Measurements from ENCODE around the gene SHC2. TPM values are rescaled to one million over a fixed set of nuclear protein-coding genes. Genes with fewer than 3 reads are reported as not detected.

Gene SHC2
- total and polyA plus RNA-seq, 2 donors from 2014 or later: 10.7 to 24.4 TPM

DNA sequence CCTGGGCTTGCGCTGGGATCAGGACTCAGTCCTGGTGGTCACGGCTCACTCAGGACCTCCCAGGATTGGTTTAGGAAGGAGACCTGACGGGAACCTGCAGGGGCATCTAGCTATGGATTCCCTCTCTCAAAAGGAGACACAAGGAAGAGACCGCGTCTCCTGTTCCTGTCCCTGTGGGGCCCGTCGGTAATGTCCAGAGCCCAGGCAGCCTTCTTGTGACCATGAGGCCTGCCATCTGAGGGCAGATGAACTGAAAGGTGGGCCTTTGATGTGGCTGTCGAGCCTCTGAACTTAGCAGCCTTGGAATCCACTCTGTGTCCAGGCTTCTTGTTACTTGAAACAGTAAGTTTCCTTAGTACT, 84.7 kb downstream of the SHC2 start:
- intact Hi-C loops (cut with DNase I): no loop called here
- FAIRE-seq: no peak
- H3K27ac ChIP-seq (ENCODE audit: low read depth in 2 of 2, low read length in 2 of 2): no peak overlapping the region

GRCh38 chr19:375395-376110, 85.3 kb downstream of the SHC2 start:
- TF ChIP-seq, protein P1, sequence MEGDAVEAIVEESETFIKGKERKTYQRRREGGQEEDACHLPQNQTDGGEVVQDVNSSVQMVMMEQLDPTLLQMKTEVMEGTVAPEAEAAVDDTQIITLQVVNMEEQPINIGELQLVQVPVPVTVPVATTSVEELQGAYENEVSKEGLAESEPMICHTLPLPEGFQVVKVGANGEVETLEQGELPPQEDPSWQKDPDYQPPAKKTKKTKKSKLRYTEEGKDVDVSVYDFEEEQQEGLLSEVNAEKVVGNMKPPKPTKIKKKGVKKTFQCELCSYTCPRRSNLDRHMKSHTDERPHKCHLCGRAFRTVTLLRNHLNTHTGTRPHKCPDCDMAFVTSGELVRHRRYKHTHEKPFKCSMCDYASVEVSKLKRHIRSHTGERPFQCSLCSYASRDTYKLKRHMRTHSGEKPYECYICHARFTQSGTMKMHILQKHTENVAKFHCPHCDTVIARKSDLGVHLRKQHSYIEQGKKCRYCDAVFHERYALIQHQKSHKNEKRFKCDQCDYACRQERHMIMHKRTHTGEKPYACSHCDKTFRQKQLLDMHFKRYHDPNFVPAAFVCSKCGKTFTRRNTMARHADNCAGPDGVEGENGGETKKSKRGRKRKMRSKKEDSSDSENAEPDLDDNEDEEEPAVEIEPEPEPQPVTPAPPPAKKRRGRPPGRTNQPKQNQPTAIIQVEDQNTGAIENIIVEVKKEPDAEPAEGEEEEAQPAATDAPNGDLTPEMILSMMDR (IDR thresholded peaks at IDR 0.05; ENCODE audit: borderline replicate concordance, extremely low read depth, insufficient read depth): no peak
- no peak overlapping the region for H3K9ac ChIP-seq (ENCODE audit: low read length in 3 of 3)

More for the DNA sequence above, 84.7 kb downstream of the SHC2 start:
- H3K27me3 ChIP-seq (ENCODE audit: control insufficient read depth, insufficient read depth, low read length): no peaks in the 10 kb centered on the region
- no peaks in the 10 kb centered on the region for H3K9me3 ChIP-seq (ENCODE audit: control insufficient read depth in 2 of 3, insufficient read depth in 1 of 3, low read length in 3 of 3)
- H3K4me3 ChIP-seq (ENCODE audit: low read length in 3 of 3): no peak overlapping the region
- no peak for DNase-seq
- no peaks in the 10 kb centered on the region for H3K36me3 ChIP-seq (ENCODE audit: control insufficient read depth in 2 of 3, insufficient read depth in 3 of 3, low read length in 3 of 3)
- no peak overlapping the region for H3K9ac ChIP-seq (ENCODE audit: low read length in 3 of 3)
- TF ChIP-seq, protein P1 (IDR thresholded peaks at IDR 0.05; ENCODE audit: borderline replicate concordance, extremely low read depth, insufficient read depth): no peak
- H3K4me1 ChIP-seq (ENCODE audit: control insufficient read depth in 2 of 3, insufficient read depth in 2 of 3, low read depth in 1 of 3, low read length in 3 of 3): peaks cover 0 to 5% (median 0%) of the 10 kb centered on the region in 3 donors

DNA sequence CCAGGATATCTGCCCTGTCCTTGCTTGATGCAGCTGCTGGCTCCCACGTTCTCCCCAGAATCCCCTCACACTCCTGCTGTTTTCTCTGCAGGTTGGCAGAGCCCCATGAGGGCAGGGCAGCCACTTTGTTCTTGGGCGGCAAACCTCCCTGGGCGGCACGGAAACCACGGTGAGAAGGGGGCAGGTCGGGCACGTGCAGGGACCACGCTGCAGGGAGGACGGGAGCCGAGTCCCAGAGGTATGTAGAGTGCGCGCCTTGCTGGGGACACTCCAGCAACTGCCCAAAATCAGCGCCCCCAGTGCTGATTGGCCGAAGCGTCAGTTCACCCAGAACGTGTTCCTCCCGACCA, 86.0 kb downstream of the SHC2 start:
- Histone ChIP-seq H3K27ac (ENCODE audit: low read depth in 2 of 2, low read length in 2 of 2) (no peak overlapping the region), H3K9ac (ENCODE audit: low read length in 3 of 3) (no peak overlapping the region), H3K9me3 (ENCODE audit: control insufficient read depth in 2 of 3, insufficient read depth in 1 of 3, low read length in 3 of 3) (no peaks in the 10 kb centered on the region), H3K36me3 (ENCODE audit: control insufficient read depth in 2 of 3, insufficient read depth in 3 of 3, low read length in 3 of 3) (no peaks in the 10 kb centered on the region), H3K4me3 (ENCODE audit: low read length in 3 of 3) (no peak overlapping the region), H3K4me1 (ENCODE audit: control insufficient read depth in 2 of 3, insufficient read depth in 2 of 3, low read depth in 1 of 3, low read length in 3 of 3) (peaks cover 0 to 5% (median 0%) of the 10 kb centered on the region in 3 donors), H3K27me3 (ENCODE audit: control insufficient read depth, insufficient read depth, low read length) (no peaks in the 10 kb centered on the region)
- intact Hi-C loops (cut with DNase I): no loop called here
- TF ChIP-seq, protein P1 (IDR thresholded peaks at IDR 0.05; ENCODE audit: borderline replicate concordance, extremely low read depth, insufficient read depth): no peak
- FAIRE-seq: no peak
- DNase-seq: no peak

More at GRCh38 chr19:375395-376110, 85.3 kb downstream of the SHC2 start:
- no peaks in the 10 kb centered on the region for H3K36me3 ChIP-seq (ENCODE audit: control insufficient read depth in 2 of 3, insufficient read depth in 3 of 3, low read length in 3 of 3)
- H3K27me3 ChIP-seq (ENCODE audit: control insufficient read depth, insufficient read depth, low read length): no peaks in the 10 kb centered on the region
- H3K4me1 ChIP-seq (ENCODE audit: control insufficient read depth in 2 of 3, insufficient read depth in 2 of 3, low read depth in 1 of 3, low read length in 3 of 3): peaks cover 0 to 5% (median 0%) of the 10 kb centered on the region in 3 donors
- no peak overlapping the region for H3K4me3 ChIP-seq (ENCODE audit: low read length in 3 of 3)
- intact Hi-C loops (cut with DNase I): no loop called here
- H3K9me3 ChIP-seq (ENCODE audit: control insufficient read depth in 2 of 3, insufficient read depth in 1 of 3, low read length in 3 of 3): no peaks in the 10 kb centered on the region
- no peak overlapping the region for H3K27ac ChIP-seq (ENCODE audit: low read depth in 2 of 2, low read length in 2 of 2)
- FAIRE-seq (no peak), DNase-seq (no peak)

All from kidney (tissue), 14 donors.